Measurements from ENCODE around the gene COL18A1. TPM values are rescaled to one million over a fixed set of nuclear protein-coding genes. Genes with fewer than 3 reads are reported as not detected.

Gene COL18A1
- total and polyA plus RNA-seq, 9 of the 15 experiments (the other 6 are each of a cell fraction or from before 2014, with no cell fraction given), result 0.14 to 16.4 (median 2.0) TPM

GRCh38 chr21:45367402-45368351, 37.3 kb upstream of the COL18A1 start:
- Histone ChIP-seq H4K20me1 (replicated peaks; ENCODE audit: control insufficient read depth, insufficient read depth, low read length) (no peaks in the 10 kb centered on the region), H3K4me1 (replicated peaks in 1 of 2; ENCODE audit: control insufficient read depth in 2 of 2, insufficient read depth in 2 of 2, low read length in 2 of 2) (peaks cover 22 to 66% of the 10 kb centered on the region in 2 experiments), H3K36me3 (ENCODE audit: control insufficient read depth, insufficient read depth, low read length) (no peaks in the 10 kb centered on the region), H3K27me3 (ENCODE audit: control insufficient read depth in 2 of 2, insufficient read depth in 2 of 2, low read length in 2 of 2) (peaks cover 0 to 18% of the 10 kb centered on the region in 2 experiments; a peak in 1 of 5 replicates), H3K9me1 (ENCODE audit: control insufficient read depth, insufficient read depth, low read length) (no peaks in the 10 kb centered on the region), H3K4me3 (no peak overlapping the region), H3K9ac (ENCODE audit: insufficient read depth in 1 of 2, low read depth in 2 of 2, low read length in 2 of 2) (peak overlapping the region in 1 of 2 experiments; percentile 11; a peak in 2 of 4 replicates), H3K9me3 (replicated peaks; ENCODE audit: control insufficient read depth, insufficient read depth, low read depth, low read length) (peaks cover 4% of the 10 kb centered on the region), H2AFZ (ENCODE audit: low read depth, low read length) (no peak overlapping the region), H3K27ac (ENCODE audit: extremely low read depth, low read depth, low read length) (no peak overlapping the region), H3K4me2 (ENCODE audit: insufficient read depth, low read length) (no peak overlapping the region), H3K79me2 (ENCODE audit: control insufficient read depth, insufficient read depth, low read length) (no peaks in the 10 kb centered on the region)
- no peak for DNase-seq (ENCODE audit: extremely low read depth in 1 of 4, low spot score in 3 of 4)
- ChIA-PET CTCF (ENCODE audit: low intra/inter-chr PET ratio) (no interaction called here), POLR2A (interaction anchor here (0.8 kb wide), 1 partner anchor 9 kb away, joined by 3 read pairs; no protein-coding TSS in a partner anchor)
- in situ Hi-C loops (cut with MboI), result no loop called here
- FAIRE-seq, result no peak
- intact Hi-C loops (cut with micrococcal nuclease), result no loop called here
- WGBS (ENCODE audit: insufficient coverage, low coverage, missing lambda C conversion rate), result 46% methylated on average over 25 of the region's 25 CpGs
- ATAC-seq, result peak; percentile 9; the same call in 1 of the 3 replicates
- no TSS peak for BruUV-seq (replicated peaks)
- TF ChIP-seq SAFB2 (IDR thresholded peaks at IDR 0.05; ENCODE audit: borderline replicate concordance, low read depth, low read length, severe bottlenecking) (no peak), DNMT1 (IDR thresholded peaks at IDR 0.05) (no peak), TFE3 (CRISPR knock-in tag; IDR thresholded peaks at IDR 0.05) (no peak), CTCFL (IDR thresholded peaks at IDR 0.05; ENCODE audit: borderline replicate concordance, insufficient read depth, low read depth, low read length, poor library complexity, severe bottlenecking) (no peak), ARID3B (CRISPR knock-in tag; IDR thresholded peaks at IDR 0.05; ENCODE audit: borderline replicate concordance) (no peak), POLR2A (conservative IDR thresholded peaks at IDR 0.05) (no peak), SLC30A9 (CRISPR knock-in tag; IDR thresholded peaks at IDR 0.05) (no peak), SMC3 (conservative IDR thresholded peaks at IDR 0.05; ENCODE audit: insufficient read depth, low read depth, low read length) (no peak), ZNF586 (CRISPR knock-in tag; conservative IDR thresholded peaks at IDR 0.05) (no peak), TCF7 (IDR thresholded peaks at IDR 0.05; ENCODE audit: borderline replicate concordance) (no peak), STAT6 (CRISPR knock-in tag; IDR thresholded peaks at IDR 0.05) (no peak)
